Activated CD4-positive, alpha-beta T cell treated with anti-CD3 and anti-CD28 coated beads for 48 hours (primary cell): ENCODE results near the gene MARS2.
"Not testable (repeated sequence)": the region's sequence is repeated elsewhere in the genome, so short reads cannot be mapped to it uniquely, and the experiment has no call there.

Experiments used
- DNase-seq: peaks from one replicate; pipeline ENCODE4 v3.0.0-alpha.2; 2020

Gene MARS2

GRCh38 chr2:197707316-197708213 lies 2.4 kb downstream of the MARS2 start:
- DNase-seq, result no peak

GRCh38 chr2:197708331-197708730 lies 3.2 kb downstream of the MARS2 start:
- DNase-seq, result no peak

- not testable (repeated sequence) for DNase-seq
Measured at GRCh38 chr2:197709140-197709539, 4.0 kb downstream of the MARS2 start.

- DNase-seq, result peak; percentile 20
Measured at GRCh38 chr2:197710424-197711042, 5.4 kb downstream of the MARS2 start.

- no peak for DNase-seq
Measured at GRCh38 chr2:197711578-197711977, 6.4 kb downstream of the MARS2 start.

GRCh38 chr2:197713271-197713670 lies 8.1 kb downstream of the MARS2 start:
- DNase-seq, result no peak

- DNase-seq, result no peak
Measured at GRCh38 chr2:197717863-197718262, 12.7 kb downstream of the MARS2 start.

GRCh38 chr2:197727011-197727410 lies 21.8 kb downstream of the MARS2 start:
- no peak for DNase-seq

GRCh38 chr2:197728555-197729544 lies 23.7 kb downstream of the MARS2 start:
- not testable (repeated sequence) for DNase-seq

GRCh38 chr2:197740200-197740599 lies 35.0 kb downstream of the MARS2 start:
- DNase-seq, result no peak
